ENCODE measurements around the gene FAM118B. TPM values are rescaled to one million over a fixed set of nuclear protein-coding genes. Genes with fewer than 3 reads are reported as not detected.

FAM118B gene
- polyA plus RNA-seq, 1 experiment: 14.2 TPM

GRCh38 chr11:126216526-126217305 is 5.1 kb downstream of the FAM118B start:
- DNase-seq (ENCODE audit: low read depth): no peak
- CTCF ChIA-PET: no interaction called here
- H3K27me3 ChIP-seq (ENCODE audit: control insufficient read depth, insufficient read depth, low read length): no peaks in the 10 kb centered on the region
- no peak for TF ChIP-seq CTCF (IDR thresholded peaks at IDR 0.05; ENCODE audit: insufficient read depth, low read depth, low read length)
- H3K36me3 ChIP-seq (ENCODE audit: control insufficient read depth, insufficient read depth, low read length): no peaks in the 10 kb centered on the region
- POLR2A ChIA-PET: no interaction called here
- no peak overlapping the region for H3K4me3 ChIP-seq (ENCODE audit: low read depth, low read length)

- Histone ChIP-seq H3K4me3 (ENCODE audit: low read depth, low read length) (no peak overlapping the region), H3K36me3 (ENCODE audit: control insufficient read depth, insufficient read depth, low read length) (no peaks in the 10 kb centered on the region), H3K27me3 (ENCODE audit: control insufficient read depth, insufficient read depth, low read length) (no peaks in the 10 kb centered on the region)
- ChIA-PET CTCF (no interaction called here), POLR2A (no interaction called here)
- TF ChIP-seq CTCF (IDR thresholded peaks at IDR 0.05; ENCODE audit: insufficient read depth, low read depth, low read length): no peak
- no peak for DNase-seq (ENCODE audit: low read depth)
Measured at GRCh38 chr11:126217491-126217890, 5.9 kb downstream of the FAM118B start.

GRCh38 chr11:126219547-126219946 is 8.0 kb downstream of the FAM118B start:
- H3K27me3 ChIP-seq (ENCODE audit: control insufficient read depth, insufficient read depth, low read length): no peaks in the 10 kb centered on the region
- no peaks in the 10 kb centered on the region for H3K36me3 ChIP-seq (ENCODE audit: control insufficient read depth, insufficient read depth, low read length)
- no peak for TF ChIP-seq CTCF (IDR thresholded peaks at IDR 0.05; ENCODE audit: insufficient read depth, low read depth, low read length)
- POLR2A ChIA-PET: interaction anchor here (0.5 kb wide), 1 partner anchor 414 kb away, joined by 3 read pairs; no protein-coding TSS in a partner anchor
- CTCF ChIA-PET: no interaction called here
- DNase-seq (ENCODE audit: low read depth): no peak
- no peak overlapping the region for H3K4me3 ChIP-seq (ENCODE audit: low read depth, low read length)

GRCh38 chr11:126224647-126225294 is 13.2 kb downstream of the FAM118B start:
- Histone ChIP-seq H3K27me3 (ENCODE audit: control insufficient read depth, insufficient read depth, low read length) (no peaks in the 10 kb centered on the region), H3K36me3 (ENCODE audit: control insufficient read depth, insufficient read depth, low read length) (no peaks in the 10 kb centered on the region), H3K4me3 (ENCODE audit: low read depth, low read length) (no peak overlapping the region)
- no peak for TF ChIP-seq CTCF (IDR thresholded peaks at IDR 0.05; ENCODE audit: insufficient read depth, low read depth, low read length)
- no peak for DNase-seq (ENCODE audit: low read depth)
- ChIA-PET POLR2A (no interaction called here), CTCF (no interaction called here)

- ChIA-PET CTCF (no interaction called here), POLR2A (no interaction called here)
- DNase-seq (ENCODE audit: low read depth): no peak
Measured at GRCh38 chr11:126225295-126225665, 13.7 kb downstream of the FAM118B start.

More at GRCh38 chr11:126225295-126225665, 13.7 kb downstream of the FAM118B start:
- H3K36me3 ChIP-seq (ENCODE audit: control insufficient read depth, insufficient read depth, low read length): no peaks in the 10 kb centered on the region
- no peak overlapping the region for H3K4me3 ChIP-seq (ENCODE audit: low read depth, low read length)
- TF ChIP-seq CTCF (IDR thresholded peaks at IDR 0.05; ENCODE audit: insufficient read depth, low read depth, low read length): no peak
- H3K27me3 ChIP-seq (ENCODE audit: control insufficient read depth, insufficient read depth, low read length): no peaks in the 10 kb centered on the region

All from BJ (cell line).